Measurements from ENCODE around the gene IL17RE.
"Not testable (repeated sequence)": the region's sequence is repeated elsewhere in the genome, so short reads cannot be mapped to it uniquely, and the experiment has no call there.

The IL17RE gene

DNA sequence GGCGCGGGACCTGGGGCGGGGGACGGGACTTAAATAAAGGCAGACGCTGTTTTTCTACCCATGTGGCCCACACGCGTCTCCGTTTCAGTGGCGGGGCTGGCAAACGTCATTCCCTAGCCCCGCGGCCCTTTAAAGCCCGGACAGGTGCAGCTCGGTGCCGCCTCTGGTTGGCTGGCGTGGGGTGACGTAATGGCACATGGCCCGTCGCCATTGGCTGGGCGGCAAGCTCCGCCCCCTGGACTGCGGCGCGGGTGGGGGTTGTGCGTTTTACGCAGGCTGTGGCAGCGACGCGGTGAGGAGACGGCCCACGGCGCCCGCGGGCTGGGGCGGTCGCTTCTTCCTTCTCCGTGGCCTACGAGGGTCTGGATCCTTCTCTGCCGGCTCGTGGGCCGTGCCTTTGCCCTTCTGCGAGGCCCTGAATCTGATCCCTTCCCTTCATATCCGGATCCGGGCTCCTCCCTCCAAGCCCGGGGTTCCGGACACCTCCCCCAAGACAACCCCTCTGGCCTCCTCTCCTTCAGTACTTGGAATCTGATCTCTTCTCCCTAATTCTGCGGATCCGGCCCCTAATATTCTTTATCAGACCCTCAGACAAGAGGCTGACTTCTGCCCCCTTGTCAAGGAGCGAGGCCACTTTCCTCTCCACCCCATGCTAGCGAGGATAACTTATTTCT is 31.1 kb downstream of the IL17RE start, which contains the start of gene CRELD1:
TSS of gene CRELD1 (plus strand) at position 274 of the 674 bp plus-strand sequence. CDS start 605 bp downstream, outside the sequence.
- peak; percentile 97 for DNase-seq (ENCODE audit: low read depth)

DNA sequence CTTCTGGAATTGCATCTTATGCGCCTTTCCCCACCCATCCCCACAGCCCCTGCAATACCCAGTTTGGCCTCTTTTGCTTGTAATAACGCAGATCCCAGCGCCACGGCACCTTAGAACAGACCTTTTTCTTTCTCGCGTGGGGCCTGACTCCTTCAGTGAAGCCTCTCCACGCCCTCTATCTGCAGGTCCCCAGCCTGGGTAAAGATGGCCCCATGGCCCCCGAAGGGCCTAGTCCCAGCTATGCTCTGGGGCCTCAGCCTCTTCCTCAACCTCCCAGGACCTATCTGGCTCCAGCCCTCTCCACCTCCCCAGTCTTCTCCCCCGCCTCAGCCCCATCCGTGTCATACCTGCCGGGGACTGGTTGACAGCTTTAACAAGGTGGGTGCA is 31.6 kb downstream of the IL17RE start:
- DNase-seq (ENCODE audit: low read depth), result no peak

DNA sequence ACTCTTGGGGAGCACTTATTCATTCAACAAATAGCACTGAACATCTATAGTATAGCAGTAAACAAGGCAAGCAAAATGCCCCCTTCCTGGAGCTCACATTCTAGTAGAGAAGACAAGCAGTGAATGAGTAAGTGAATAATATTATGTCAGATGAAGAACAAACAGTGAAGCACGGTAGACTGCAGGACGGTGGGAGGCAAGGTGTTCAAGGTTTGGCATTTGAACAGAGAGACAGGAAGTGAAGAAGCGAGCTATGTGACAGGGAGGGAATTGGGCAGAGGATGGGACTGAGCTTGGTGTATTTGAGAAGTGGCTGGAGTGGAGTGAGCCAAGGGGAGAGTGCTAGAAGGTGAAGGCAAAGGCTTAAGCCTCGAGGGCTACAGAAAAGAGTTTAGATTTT is 32.3 kb downstream of the IL17RE start:
- DNase-seq (ENCODE audit: low read depth), result no peak

DNA sequence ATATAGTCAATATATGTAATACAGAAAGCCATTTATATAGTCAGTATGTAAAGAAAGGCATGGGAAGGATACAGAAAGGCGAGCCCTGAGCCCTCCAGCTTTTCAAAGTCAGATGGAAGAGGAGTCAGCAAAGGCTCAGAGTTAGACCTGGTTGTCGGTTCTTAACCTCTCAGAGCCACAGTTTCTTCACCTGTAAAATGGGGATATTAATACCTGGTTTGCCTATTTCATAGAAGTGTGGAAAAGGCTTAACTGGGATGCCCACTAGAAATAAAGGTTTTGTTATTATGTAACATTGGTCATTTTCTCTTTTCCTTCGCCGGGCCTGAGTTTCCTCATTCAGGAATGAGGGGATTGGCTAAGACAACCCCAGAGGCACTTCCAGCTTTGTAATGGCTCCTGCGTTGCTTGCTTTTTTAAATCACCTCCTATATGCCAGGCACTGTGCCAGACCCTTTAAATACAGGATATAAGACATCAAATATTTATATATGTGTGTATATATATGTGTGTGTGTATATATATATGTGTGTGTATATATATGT is 33.4 kb downstream of the IL17RE start:
- DNase-seq (ENCODE audit: low read depth), result no peak

DNA sequence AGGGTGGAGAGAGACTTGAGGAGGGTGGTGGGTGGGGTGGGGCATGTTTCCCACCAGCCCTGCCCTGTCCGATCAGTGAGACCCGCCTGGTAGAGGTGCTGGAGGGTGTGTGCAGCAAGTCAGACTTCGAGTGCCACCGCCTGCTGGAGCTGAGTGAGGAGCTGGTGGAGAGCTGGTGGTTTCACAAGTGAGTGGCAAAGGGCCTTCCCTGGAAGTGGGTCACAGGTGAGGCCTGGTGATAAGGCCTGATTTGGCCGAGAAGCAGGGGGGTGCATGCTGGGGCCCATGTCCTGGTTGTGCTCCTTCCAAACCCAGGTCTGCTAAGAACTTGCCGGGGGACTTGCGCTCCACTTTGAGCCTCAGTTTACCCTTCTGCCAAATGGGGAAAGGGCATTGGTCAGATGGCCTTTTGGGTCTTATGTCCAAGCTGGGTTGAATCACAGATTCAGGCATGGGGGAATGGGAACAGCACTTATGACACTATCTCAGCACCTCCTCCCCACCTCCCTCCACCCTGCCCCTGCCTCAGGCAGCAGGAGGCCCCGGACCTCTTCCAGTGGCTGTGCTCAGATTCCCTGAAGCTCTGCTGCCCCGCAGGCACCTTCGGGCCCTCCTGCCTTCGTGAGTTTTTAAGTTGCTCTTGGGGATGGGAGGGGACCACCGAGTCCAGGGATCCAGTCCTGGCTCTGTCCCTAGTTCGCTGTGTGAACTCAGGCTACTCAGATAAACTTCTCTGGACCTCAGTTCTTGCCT is 35.0 kb downstream of the IL17RE start:
- DNase-seq (ENCODE audit: low read depth), result no peak

DNA sequence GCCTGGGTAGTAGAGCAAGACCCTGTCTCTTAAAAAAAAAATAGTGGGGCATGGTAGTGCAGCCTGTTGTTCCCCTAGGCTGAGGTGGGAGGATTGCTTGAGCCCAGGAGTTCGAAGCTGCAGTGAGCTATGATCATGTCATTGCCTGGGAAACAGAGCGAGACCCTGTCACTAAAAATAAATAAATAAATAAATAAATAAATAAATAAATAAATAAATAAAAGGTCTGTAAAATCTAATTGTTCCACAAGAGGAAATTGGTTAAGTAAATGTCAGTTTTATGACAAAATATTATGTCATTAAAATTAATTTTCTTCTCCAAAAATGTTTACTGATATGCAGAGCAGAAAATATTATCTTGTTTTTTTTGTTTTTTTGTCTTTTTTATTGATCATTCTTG is 36.3 kb downstream of the IL17RE start:
- DNase-seq (ENCODE audit: low read depth), result no peak

DNA sequence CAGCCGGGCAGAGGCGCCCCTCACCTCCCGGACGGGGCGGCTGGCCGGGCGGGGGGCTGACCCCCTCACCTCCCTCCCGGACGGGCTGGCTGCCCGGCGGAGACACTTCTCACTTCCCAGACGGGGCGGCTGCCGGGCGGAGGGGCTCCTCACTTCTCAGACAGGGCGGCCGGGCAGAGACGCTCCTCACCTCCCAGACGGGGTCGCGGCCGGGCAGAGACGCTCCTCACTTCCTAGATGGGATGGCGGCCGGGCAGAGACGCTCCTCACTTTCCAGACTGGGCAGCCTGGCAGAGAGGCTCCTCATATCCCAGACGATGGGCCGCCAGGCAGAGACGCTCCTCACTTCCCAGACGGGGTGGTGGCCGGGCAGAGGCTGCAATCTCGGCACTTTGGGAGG is 37.3 kb downstream of the IL17RE start:
- DNase-seq (ENCODE audit: low read depth), result not testable (repeated sequence)

DNA sequence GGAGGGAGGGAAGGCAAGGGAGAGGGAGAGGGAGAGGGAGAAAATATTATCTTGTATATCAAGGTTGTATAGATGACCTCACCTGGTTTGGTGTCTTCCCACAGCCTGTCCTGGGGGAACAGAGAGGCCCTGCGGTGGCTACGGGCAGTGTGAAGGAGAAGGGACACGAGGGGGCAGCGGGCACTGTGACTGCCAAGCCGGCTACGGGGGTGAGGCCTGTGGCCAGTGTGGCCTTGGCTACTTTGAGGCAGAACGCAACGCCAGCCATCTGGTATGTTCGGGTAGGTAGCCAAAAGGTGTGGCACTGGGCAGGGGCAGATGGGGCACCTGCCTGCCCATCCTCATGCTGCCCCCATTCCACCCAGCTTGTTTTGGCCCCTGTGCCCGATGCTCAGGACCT is 38.1 kb downstream of the IL17RE start:
- no peak for DNase-seq (ENCODE audit: low read depth)

DNA sequence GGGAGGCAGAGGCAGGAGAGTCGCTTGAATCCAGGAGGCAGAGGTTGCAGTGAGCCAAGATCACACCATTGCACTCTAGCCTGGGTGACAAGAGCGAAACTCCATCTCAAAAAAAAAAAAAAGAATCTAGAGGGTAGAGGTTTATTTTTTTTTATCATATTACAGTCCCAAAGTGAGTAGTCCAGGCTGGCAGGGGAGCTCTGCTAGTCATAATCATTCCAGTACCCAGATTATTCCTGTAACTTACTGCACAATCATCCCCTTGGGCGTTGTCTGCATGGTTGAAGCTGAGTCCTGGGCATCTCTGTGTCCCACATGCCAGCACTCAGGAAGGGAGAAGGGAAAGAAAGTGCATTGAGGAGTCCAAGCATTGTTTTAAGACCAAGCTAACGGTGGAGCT is 39.5 kb downstream of the IL17RE start:
- DNase-seq (ENCODE audit: low read depth), result no peak

DNA sequence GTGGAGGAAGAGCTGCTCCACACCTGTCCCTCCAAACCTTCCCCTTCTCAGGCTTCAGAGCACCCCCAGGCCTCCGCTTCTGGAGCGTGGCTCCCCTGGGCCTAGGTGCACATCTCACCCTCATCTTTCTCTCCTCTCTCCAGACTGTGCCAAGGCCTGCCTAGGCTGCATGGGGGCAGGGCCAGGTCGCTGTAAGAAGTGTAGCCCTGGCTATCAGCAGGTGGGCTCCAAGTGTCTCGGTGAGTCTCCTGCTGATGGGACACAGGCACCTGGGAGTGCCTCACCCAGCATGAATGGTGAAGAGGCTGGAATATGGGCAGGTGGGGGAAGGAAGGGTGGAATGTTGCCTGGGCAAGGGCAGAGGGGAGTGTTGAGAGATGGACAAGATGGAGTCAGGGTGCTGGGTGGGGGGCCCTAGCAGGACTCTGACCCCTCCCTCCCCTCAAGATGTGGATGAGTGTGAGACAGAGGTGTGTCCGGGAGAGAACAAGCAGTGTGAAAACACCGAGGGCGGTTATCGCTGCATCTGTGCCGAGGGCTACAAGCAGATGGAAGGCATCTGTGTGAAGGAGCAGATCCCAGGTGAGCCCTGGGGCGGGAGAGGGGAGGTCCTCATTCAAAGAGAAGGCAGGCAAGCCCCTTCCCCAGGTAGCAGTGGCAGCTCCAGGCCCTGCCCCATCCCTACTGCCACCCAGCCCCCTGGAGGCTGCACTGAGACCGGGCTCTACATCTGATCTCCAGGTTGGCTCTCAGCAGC is 40.5 kb downstream of the IL17RE start:
- no peak for DNase-seq (ENCODE audit: low read depth)

DNA sequence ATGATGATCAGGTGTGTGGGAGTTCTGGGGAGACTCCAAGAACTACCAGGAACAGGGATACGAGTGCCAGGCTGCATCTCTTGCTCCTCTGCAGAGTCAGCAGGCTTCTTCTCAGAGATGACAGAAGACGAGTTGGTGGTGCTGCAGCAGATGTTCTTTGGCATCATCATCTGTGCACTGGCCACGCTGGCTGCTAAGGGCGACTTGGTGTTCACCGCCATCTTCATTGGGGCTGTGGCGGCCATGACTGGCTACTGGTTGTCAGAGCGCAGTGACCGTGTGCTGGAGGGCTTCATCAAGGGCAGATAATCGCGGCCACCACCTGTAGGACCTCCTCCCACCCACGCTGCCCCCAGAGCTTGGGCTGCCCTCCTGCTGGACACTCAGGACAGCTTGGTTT is 41.6 kb downstream of the IL17RE start:
- DNase-seq (ENCODE audit: low read depth), result no peak

DNA sequence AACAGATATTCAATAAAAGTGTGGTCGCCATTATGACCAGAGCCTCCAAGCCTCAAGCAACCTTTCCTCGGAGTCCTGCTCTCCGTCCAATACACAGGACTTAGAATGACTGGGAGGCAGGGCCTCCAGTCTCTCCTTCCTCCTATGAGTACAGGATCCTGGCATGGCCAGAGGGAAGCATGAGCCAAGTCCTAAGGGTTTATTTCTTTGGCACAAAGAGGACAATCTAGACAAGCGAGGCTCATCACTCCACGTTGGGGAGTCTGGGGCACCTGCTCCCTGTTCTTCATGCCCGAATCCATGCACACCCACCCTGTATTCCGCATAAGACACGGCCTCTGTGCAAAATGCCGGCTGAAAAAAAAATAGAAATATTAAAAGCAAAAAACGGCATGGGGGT is 42.7 kb downstream of the IL17RE start:
- DNase-seq (ENCODE audit: low read depth), result no peak

DNA sequence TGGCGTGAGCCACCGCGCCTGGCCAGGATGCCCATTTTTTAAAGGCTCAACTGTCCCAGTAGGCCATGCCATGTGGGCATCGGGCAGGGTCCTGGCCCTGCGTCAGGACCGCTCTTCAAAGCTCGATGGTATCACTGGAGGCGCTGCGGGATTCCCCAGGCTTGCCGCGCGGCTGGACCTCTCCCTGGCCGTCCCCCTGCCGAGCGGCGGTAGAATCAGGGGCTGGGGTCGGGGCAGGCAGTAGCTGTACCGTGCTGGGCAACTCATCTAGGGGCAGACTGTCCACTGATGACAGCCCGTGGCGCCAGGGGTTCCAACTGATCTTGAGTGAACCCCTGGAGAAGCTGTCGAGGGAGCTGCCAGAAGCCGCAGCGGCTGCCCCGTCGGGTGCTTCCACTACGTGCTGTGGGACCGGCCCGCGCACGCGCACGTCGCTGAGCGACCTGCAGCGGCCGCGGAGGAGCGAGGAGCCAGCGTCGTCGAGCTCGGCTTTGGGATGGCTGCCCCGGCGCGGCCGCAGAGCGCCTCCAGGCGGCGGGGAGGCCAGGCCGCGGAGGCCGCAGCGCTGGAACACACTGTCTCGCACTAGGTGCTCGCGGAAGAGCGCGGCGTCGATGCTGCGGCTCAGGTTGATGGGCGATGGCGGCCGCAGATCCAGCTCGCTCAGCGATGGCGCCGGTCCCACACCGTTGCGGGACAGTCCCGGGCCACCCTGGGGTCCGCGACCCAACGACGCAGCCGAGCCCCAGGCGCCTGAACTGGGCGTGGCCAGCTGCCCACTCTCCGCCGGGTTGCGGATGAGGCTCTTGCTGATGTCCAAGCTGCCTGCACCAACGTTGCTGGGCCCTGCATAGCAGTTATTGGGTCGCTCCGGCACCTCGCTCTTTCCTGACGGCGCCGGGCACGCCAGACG is 43.7 kb downstream of the IL17RE start:
- peak; percentile 73 for DNase-seq (ENCODE audit: low read depth)

DNA sequence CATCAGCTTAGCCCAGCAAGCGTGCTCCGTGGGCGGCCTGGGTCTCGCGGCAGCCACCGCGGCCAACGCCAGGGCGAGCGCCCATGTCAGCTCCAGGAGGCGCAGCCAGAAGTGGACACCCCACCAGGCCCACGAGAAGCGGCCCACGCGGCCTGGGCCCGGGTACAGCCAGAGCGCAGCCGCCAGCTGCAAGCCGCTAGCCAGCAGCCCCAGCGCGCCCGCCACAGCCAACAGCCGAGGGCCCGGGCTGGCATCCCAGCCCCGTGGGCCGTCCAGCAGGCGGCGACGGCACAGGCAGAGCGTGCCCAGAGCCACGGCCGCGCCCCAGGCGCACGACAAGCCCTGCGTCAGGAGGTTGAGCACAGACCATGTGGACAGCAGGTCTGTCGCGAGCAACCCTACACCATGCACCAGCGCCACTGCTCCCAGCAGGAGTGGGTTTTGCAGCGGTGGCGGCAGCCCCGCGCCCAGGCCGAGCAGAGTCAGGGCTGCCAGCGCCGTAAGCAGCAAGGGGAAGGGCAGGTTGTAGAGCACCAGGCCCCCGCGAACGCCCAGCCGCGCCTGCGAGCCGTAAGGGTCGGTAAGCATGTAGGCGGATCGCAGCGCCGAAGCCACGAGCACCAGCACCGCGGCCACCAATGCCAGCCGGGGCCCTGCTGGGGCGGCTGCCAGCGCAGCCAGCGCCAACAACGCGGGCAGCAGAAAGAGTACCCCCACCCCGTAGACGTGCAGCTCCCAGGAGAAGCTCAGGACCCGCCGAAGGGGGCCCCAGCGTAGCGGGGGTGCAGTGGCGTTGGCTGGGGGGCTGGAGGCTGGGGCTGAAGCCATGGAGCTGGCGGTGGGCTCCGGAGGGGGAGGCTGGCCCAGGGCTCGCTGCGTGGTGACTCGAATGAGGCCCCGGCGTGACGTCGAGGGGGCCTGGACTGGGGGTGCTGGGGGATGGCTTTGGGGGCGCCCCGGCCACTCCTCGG is 44.7 kb downstream of the IL17RE start:
- DNase-seq (ENCODE audit: low read depth), result no peak

DNA sequence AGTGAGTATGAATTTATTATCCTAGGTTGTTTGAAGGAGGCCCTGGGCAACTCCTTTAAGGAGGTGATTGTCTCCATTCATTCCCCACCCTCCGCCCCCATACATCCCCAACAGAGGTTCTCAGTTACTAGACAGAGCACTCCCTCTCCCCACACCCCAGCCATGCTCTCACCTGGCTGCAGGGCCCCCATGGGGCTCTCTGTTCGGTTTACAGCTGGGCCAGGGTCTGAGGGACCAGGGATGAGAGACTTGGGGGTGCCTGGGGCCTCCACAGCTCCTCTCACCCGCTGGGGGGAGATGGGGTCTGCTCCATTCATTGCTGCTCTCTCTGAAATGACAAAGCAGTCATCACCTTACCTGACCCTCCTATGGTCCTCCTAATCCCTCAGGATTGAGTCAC is 45.9 kb downstream of the IL17RE start:
- no peak for DNase-seq (ENCODE audit: low read depth)

DNA sequence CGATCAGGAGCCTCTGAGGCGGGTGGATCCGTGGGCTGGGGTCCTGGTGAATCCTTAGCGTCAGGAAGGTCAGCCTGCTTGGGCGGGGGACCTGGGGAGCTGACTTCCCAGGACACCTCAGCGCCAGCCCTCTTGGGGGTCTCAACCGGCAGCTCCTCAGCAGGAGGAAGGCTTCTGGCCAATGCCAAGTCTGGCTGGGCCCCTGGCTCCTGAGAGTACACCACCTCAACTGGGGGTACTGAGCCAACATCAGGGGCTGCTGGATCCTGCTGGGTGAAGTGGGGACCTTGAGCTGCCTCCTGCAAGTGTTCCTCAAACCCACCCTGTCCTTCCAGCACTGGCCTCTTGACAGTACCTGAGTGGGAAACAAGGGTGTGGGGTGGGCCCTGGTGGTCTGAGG is 46.5 kb downstream of the IL17RE start:
- no peak for DNase-seq (ENCODE audit: low read depth)

DNA sequence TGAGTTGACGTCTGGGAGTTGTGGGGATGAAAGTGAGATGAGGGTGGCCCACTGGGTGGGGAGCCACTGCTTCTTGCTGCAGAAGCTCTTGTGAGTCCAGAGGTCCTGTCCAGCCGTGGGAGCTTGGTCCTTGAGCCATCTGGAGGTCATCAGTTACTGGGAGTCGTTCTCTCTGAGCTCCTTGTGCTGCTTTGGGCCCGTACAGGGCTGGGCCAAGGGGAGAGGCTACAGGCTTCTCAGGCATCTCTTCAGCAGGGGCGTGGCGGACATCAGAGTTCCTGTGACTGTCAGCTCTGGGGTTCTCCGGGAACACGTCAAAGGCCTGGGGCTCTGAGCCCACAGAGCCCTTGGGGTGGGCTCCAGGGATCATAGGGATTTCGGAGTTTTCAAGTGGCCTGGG is 47.0 kb downstream of the IL17RE start:
- DNase-seq (ENCODE audit: low read depth), result no peak

DNA sequence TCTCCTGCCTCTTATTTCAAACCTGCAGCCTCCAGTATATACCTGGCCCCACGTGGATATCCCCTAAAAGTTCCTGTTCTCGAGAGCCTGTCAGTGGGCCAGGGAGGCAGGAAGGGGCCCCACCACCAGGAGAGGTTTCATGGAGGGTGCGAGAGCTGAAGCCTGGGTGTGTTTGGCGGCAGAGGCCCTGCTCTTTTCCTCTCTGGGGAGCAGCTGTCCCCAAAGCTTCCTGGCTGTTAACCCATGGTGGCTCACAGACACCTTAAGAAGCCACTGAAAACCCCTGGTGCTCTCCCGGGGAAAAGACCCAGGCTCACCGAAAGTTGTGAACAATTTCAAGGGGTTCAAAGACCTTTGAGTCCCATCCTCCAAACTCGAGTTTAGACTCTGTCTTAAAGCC is 48.5 kb downstream of the IL17RE start:
- DNase-seq (ENCODE audit: low read depth), result no peak

DNA sequence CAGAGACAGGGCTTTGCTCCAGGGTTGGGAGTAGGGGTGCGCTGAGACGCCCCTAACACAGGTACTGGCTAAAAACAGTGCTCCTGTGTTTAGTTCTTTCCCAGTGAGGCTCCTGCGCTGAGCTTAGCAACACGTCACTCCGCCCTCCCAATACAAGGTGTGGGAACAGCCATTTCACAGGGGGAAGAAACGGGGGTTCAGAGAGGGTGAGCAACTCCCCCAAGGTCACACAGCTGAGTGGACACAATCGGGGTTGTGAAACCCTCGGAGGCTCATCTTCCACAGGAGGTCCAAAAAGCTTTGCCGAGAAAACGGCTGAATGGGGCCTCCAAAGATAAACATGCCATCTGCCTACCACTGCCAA is 48.9 kb downstream of the IL17RE start:
- DNase-seq (ENCODE audit: low read depth), result no peak

DNA sequence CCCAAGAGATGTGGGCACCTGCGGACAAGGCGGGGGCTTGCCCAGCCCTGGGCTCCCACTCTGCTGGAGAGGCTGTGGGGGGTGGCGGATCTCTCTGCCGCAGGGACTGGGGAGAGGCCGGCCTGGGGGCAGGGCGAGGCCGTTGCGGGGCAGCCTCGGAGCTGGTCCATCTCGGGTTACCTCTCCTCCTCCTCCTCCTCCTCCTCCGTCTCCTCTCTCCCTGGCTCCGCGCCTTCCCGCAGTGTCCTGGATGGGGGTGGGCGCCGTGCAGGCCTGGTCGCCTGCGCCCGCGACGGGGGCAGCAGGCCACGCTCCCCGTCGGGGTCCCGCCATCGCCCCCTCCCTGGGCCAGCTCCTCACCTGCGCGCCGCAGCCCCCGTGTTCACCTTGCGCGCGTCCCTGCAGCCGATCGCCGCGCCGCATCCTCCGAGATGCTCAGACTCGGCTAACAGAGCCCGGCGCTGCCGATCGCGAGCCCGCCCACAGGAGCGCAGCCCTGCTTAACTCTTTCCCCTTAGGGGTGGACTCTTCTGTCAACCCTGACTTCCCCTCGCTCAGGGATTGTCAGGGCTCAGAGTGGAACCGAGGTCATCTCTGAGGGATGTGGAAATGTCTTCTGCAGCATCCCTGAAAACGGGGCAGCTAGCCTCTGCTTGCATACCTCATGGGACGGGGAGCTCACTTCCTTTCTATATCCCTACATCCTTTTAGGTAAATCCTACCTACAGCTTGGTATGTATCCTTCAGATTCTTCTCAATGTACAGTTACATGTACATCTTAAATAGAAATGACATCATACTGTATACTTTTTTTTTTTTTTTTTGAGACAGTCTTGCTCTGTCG is 49.5 kb downstream of the IL17RE start, which contains the start of gene PRRT3:
TSS of gene PRRT3 (minus strand) at position 447 of the 844 bp plus-strand sequence. CDS start 2,293 bp downstream, outside the sequence.
- peak; percentile 33 for DNase-seq (ENCODE audit: low read depth)
